ENCODE measurements around the gene OTUB1. TPM values are rescaled to one million over a fixed set of nuclear protein-coding genes. Genes with fewer than 3 reads are reported as not detected.

The OTUB1 gene
- polyA plus RNA-seq, 1 donor (not counting 4 experiments of a cell fraction or from before 2014, with no cell fraction given), result 106 TPM

- Histone ChIP-seq H3K9me1 (ENCODE audit: control insufficient read depth, extremely low read depth, insufficient read depth, low read length) (no peaks in the 10 kb centered on the region), H3K4me2 (ENCODE audit: control insufficient read depth, extremely low read depth, insufficient read depth, low read depth, low read length) (no peak overlapping the region), H3K36me3 (ENCODE audit: control insufficient read depth in 2 of 2, extremely low read depth in 1 of 2, insufficient read depth in 2 of 2, low read length in 2 of 2) (no peaks in the 10 kb centered on the region), H2AFZ (ENCODE audit: control insufficient read depth, low read length) (no peak overlapping the region), H3K9me3 (ENCODE audit: control insufficient read depth, low read depth, low read length) (no peaks in the 10 kb centered on the region), H3K27me3 (ENCODE audit: control insufficient read depth, extremely low read depth, insufficient read depth, low read length) (peaks cover 16% of the 10 kb centered on the region), H3K9ac (ENCODE audit: control insufficient read depth, extremely low read depth, insufficient read depth, low read length) (no peak overlapping the region), H3K4me1 (ENCODE audit: control insufficient read depth, extremely low read depth, insufficient read depth, low read length) (no peaks in the 10 kb centered on the region), H3K79me2 (ENCODE audit: control insufficient read depth, insufficient read depth, low read length) (no peaks in the 10 kb centered on the region), H3K4me3 (ENCODE audit: control insufficient read depth in 2 of 3, extremely low read depth in 1 of 3, insufficient read depth in 2 of 3, low read depth in 1 of 3, low read length in 3 of 3) (no peak overlapping the region), H4K20me1 (ENCODE audit: control insufficient read depth, extremely low read depth, insufficient read depth, low read length) (no peaks in the 10 kb centered on the region), H3K27ac (ENCODE audit: control insufficient read depth, insufficient read depth, low read length) (no peak overlapping the region)
- no peak for FAIRE-seq
- no peak for TF ChIP-seq EZH2 (IDR thresholded peaks at IDR 0.05; ENCODE audit: low read length)
- TF ChIP-seq, protein P1, sequence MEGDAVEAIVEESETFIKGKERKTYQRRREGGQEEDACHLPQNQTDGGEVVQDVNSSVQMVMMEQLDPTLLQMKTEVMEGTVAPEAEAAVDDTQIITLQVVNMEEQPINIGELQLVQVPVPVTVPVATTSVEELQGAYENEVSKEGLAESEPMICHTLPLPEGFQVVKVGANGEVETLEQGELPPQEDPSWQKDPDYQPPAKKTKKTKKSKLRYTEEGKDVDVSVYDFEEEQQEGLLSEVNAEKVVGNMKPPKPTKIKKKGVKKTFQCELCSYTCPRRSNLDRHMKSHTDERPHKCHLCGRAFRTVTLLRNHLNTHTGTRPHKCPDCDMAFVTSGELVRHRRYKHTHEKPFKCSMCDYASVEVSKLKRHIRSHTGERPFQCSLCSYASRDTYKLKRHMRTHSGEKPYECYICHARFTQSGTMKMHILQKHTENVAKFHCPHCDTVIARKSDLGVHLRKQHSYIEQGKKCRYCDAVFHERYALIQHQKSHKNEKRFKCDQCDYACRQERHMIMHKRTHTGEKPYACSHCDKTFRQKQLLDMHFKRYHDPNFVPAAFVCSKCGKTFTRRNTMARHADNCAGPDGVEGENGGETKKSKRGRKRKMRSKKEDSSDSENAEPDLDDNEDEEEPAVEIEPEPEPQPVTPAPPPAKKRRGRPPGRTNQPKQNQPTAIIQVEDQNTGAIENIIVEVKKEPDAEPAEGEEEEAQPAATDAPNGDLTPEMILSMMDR (optimal IDR thresholded peaks at IDR 0.05 in 1 of 3, IDR thresholded peaks at IDR 0.05 in 1 of 3, conservative IDR thresholded peaks at IDR 0.05 in 1 of 3; ENCODE audit: extremely low read depth in 1 of 3, insufficient read depth in 2 of 3, low read length in 3 of 3), result no peak
- dilution Hi-C loops (cut with MboI; ENCODE audit: extremely low pct_ligation_motif_present, low sequenced_read_pairs), result no loop called here
- DNase-seq (ENCODE audit: low read depth, low spot score), result no peak
Measured at GRCh38 chr11:64042301-64042700, 56.1 kb downstream of the OTUB1 start.

GRCh38 chr11:64043545-64043944 is 57.3 kb downstream of the OTUB1 start:
- H3K9me3 ChIP-seq (ENCODE audit: control insufficient read depth, low read depth, low read length), result no peaks in the 10 kb centered on the region
- FAIRE-seq, result no peak
- no peak overlapping the region for H2AFZ ChIP-seq (ENCODE audit: control insufficient read depth, low read length)
- H3K4me2 ChIP-seq (ENCODE audit: control insufficient read depth, extremely low read depth, insufficient read depth, low read depth, low read length), result no peak overlapping the region
- no peak overlapping the region for H3K4me3 ChIP-seq (ENCODE audit: control insufficient read depth in 2 of 3, extremely low read depth in 1 of 3, insufficient read depth in 2 of 3, low read depth in 1 of 3, low read length in 3 of 3)
- no peak for DNase-seq (ENCODE audit: low read depth, low spot score)
- no peak overlapping the region for H3K9ac ChIP-seq (ENCODE audit: control insufficient read depth, extremely low read depth, insufficient read depth, low read length)
- H3K9me1 ChIP-seq (ENCODE audit: control insufficient read depth, extremely low read depth, insufficient read depth, low read length), result no peaks in the 10 kb centered on the region
- no peaks in the 10 kb centered on the region for H4K20me1 ChIP-seq (ENCODE audit: control insufficient read depth, extremely low read depth, insufficient read depth, low read length)
- no peaks in the 10 kb centered on the region for H3K79me2 ChIP-seq (ENCODE audit: control insufficient read depth, insufficient read depth, low read length)
- H3K4me1 ChIP-seq (ENCODE audit: control insufficient read depth, extremely low read depth, insufficient read depth, low read length), result no peaks in the 10 kb centered on the region
- peaks cover 5% of the 10 kb centered on the region for H3K27me3 ChIP-seq (ENCODE audit: control insufficient read depth, extremely low read depth, insufficient read depth, low read length)
- TF ChIP-seq EZH2 (IDR thresholded peaks at IDR 0.05; ENCODE audit: low read length), result no peak
- H3K36me3 ChIP-seq (ENCODE audit: control insufficient read depth in 2 of 2, extremely low read depth in 1 of 2, insufficient read depth in 2 of 2, low read length in 2 of 2), result no peaks in the 10 kb centered on the region
- dilution Hi-C loops (cut with MboI; ENCODE audit: extremely low pct_ligation_motif_present, low sequenced_read_pairs), result no loop called here
- H3K27ac ChIP-seq (ENCODE audit: control insufficient read depth, insufficient read depth, low read length), result no peak overlapping the region

- no peak overlapping the region for H3K4me2 ChIP-seq (ENCODE audit: control insufficient read depth, extremely low read depth, insufficient read depth, low read depth, low read length)
- FAIRE-seq, result no peak
Measured at GRCh38 chr11:64044730-64045393, 58.6 kb downstream of the OTUB1 start.

More at GRCh38 chr11:64044730-64045393, 58.6 kb downstream of the OTUB1 start:
- no peaks in the 10 kb centered on the region for H4K20me1 ChIP-seq (ENCODE audit: control insufficient read depth, extremely low read depth, insufficient read depth, low read length)
- H3K9me1 ChIP-seq (ENCODE audit: control insufficient read depth, extremely low read depth, insufficient read depth, low read length), result no peaks in the 10 kb centered on the region
- H3K79me2 ChIP-seq (ENCODE audit: control insufficient read depth, insufficient read depth, low read length), result no peaks in the 10 kb centered on the region
- H3K4me3 ChIP-seq (ENCODE audit: control insufficient read depth in 2 of 3, extremely low read depth in 1 of 3, insufficient read depth in 2 of 3, low read depth in 1 of 3, low read length in 3 of 3), result no peak overlapping the region
- no peaks in the 10 kb centered on the region for H3K4me1 ChIP-seq (ENCODE audit: control insufficient read depth, extremely low read depth, insufficient read depth, low read length)
- no peak overlapping the region for H2AFZ ChIP-seq (ENCODE audit: control insufficient read depth, low read length)
- H3K9me3 ChIP-seq (ENCODE audit: control insufficient read depth, low read depth, low read length), result no peaks in the 10 kb centered on the region
- H3K36me3 ChIP-seq (ENCODE audit: control insufficient read depth in 2 of 2, extremely low read depth in 1 of 2, insufficient read depth in 2 of 2, low read length in 2 of 2), result no peaks in the 10 kb centered on the region
- TF ChIP-seq EZH2 (IDR thresholded peaks at IDR 0.05; ENCODE audit: low read length), result no peak
- TF ChIP-seq, protein P1 (optimal IDR thresholded peaks at IDR 0.05 in 1 of 3, IDR thresholded peaks at IDR 0.05 in 1 of 3, conservative IDR thresholded peaks at IDR 0.05 in 1 of 3; ENCODE audit: extremely low read depth in 1 of 3, insufficient read depth in 2 of 3, low read length in 3 of 3), result no peak
- no peak overlapping the region for H3K9ac ChIP-seq (ENCODE audit: control insufficient read depth, extremely low read depth, insufficient read depth, low read length)
- H3K27me3 ChIP-seq (ENCODE audit: control insufficient read depth, extremely low read depth, insufficient read depth, low read length), result no peaks in the 10 kb centered on the region
- H3K27ac ChIP-seq (ENCODE audit: control insufficient read depth, insufficient read depth, low read length), result no peak overlapping the region
- DNase-seq (ENCODE audit: low read depth, low spot score), result no peak
- dilution Hi-C loops (cut with MboI; ENCODE audit: extremely low pct_ligation_motif_present, low sequenced_read_pairs), result no loop called here
